GM12864 (cell line): Measurements from ENCODE around the gene IKZF3.
"Not testable (repeated sequence)": the region's sequence is repeated elsewhere in the genome, so short reads cannot be mapped to it uniquely, and the experiment has no call there.

Source experiments
- DNase-seq: peaks from one replicate; pipeline ENCODE4 v3.0.0-alpha.2; 2011; ENCODE audit warnings: low read depth
- H3K4me3 ChIP-seq: 2 replicates; pipeline ENCODE4 v1.5.1; 2011; ENCODE audit warnings: mild to moderate bottlenecking, low read depth, low read length, control low read depth
- TF ChIP-seq, protein P1 (sequence below): IDR thresholded peaks from 2 replicates; pipeline ENCODE4 v1.5.1; 2011; ENCODE audit warnings: low read depth, mild to moderate bottlenecking, moderate library complexity, low read length, control low read depth, inconsistent platforms; ENCODE audit errors: missing control alignments

The IKZF3 gene

GRCh38 chr17:39714234-39714633 lies 149.9 kb downstream of the IKZF3 start:
- DNase-seq: no peak
- TF ChIP-seq, protein P1, sequence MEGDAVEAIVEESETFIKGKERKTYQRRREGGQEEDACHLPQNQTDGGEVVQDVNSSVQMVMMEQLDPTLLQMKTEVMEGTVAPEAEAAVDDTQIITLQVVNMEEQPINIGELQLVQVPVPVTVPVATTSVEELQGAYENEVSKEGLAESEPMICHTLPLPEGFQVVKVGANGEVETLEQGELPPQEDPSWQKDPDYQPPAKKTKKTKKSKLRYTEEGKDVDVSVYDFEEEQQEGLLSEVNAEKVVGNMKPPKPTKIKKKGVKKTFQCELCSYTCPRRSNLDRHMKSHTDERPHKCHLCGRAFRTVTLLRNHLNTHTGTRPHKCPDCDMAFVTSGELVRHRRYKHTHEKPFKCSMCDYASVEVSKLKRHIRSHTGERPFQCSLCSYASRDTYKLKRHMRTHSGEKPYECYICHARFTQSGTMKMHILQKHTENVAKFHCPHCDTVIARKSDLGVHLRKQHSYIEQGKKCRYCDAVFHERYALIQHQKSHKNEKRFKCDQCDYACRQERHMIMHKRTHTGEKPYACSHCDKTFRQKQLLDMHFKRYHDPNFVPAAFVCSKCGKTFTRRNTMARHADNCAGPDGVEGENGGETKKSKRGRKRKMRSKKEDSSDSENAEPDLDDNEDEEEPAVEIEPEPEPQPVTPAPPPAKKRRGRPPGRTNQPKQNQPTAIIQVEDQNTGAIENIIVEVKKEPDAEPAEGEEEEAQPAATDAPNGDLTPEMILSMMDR: no peak
- H3K4me3 ChIP-seq: no peak overlapping the region

DNA sequence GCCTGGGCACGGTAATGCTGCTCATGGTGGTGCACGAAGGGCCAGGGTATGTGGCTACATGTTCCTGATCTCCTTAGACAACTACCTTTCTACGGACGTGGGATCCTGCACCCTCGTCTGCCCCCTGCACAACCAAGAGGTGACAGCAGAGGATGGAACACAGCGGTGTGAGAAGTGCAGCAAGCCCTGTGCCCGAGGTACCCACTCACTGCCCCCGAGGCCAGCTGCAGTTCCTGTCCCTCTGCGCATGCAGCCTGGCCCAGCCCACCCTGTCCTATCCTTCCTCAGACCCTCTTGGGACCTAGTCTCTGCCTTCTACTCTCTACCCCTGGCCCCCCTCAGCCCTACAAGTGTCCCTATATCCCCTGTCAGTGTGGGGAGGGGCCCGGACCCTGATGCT lies 152.3 kb downstream of the IKZF3 start:
- H3K4me3 ChIP-seq: no peak overlapping the region
- TF ChIP-seq, protein P1: no peak

DNA sequence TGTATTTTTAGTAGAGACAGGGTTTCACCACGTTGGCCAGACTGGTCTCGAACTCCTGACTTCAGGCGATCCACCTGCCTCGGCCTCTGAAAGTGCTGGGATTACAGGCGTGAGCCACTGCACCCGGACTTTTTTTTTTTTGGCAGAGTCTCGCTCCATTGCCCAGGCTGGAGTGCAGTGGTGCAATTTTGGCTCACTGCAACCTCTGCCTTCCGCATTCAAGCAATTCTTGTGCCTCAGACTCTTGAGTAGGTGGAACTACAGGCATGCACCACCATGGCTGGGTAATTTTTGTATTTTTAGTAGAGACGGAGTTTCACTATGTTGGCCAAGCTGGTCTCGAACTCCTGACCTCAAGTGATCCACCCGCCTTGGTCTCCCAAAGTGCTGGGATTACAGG lies 153.0 kb downstream of the IKZF3 start:
- H3K4me3 ChIP-seq, DNase-seq: not testable (repeated sequence)

More for the DNA sequence above, 152.3 kb downstream of the IKZF3 start:
- no peak for DNase-seq

GRCh38 chr17:39709998-39710964 lies 153.8 kb downstream of the IKZF3 start:
- H3K4me3 ChIP-seq: no peak overlapping the region
- DNase-seq: no peak
- TF ChIP-seq, protein P1: no peak

DNA sequence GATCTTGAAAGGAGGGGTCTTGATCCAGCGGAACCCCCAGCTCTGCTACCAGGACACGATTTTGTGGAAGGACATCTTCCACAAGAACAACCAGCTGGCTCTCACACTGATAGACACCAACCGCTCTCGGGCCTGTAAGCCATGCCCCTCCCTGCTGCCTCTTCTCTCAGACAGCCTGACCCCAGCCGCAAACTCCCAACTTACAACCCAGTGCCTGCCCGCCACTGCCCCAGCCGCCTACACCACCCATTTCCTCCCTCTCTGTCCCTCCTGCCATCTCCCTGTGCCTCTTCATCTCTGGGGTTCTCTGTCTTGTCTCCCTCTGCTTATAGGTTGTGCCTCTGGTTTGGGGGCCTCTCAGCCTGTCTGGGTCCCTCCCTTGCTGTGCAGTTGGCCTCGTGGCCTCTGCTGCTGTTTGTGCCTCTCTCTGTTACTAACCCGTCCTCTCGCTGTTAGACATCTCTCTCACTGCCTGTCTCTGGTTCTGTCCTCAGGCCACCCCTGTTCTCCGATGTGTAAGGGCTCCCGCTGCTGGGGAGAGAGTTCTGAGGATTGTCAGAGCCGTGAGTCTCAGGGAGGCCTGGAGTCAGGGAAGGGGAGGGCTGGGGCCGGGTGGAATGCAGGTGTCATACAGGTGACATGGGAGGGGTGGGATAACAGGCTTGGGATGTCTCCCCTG lies 154.7 kb downstream of the IKZF3 start:
- no peak overlapping the region for H3K4me3 ChIP-seq
- DNase-seq: no peak
- TF ChIP-seq, protein P1: no peak
